Fibroblast of peridontal ligament (primary cell): Measurements from ENCODE around the gene R3HDML.
"Not testable (repeated sequence)": the region's sequence is repeated elsewhere in the genome, so short reads cannot be mapped to it uniquely, and the experiment has no call there.

Source experiments
- DNase-seq: peaks from one replicate; pipeline ENCODE4 v3.0.0-alpha.2; 2010; ENCODE audit errors: extremely low read depth

R3HDML gene

GRCh38 chr20:44328428-44328827 lies 8.4 kb upstream of the R3HDML start:
- DNase-seq = no peak

DNA sequence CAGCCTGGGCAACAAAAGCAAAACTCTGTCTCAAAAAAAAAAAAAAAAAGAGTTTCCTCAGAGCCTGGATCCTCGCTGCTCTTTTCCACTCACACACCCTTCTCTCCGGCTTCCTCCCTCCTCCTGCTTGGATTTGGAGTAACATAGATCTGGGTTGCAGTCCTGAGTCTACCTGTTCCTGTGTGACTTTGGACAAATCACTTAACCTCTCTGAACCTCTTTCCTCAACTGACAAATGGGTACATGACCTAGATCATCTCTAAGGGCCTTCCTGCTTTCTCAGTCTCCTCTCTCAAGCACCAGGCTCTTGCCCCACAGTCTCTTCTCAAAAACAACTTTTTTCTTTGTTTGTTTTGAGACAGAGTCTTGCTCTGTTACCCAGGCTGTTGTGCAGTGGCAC lies 5.6 kb upstream of the R3HDML start:
- no peak for DNase-seq

GRCh38 chr20:44334306-44334705 lies 2.5 kb upstream of the R3HDML start:
- no peak for DNase-seq

- DNase-seq = no peak
These were observed 2.1 kb upstream of the R3HDML start for GRCh38 chr20:44334709-44335108.

- no peak for DNase-seq
These were observed 1.2 kb upstream of the R3HDML start for GRCh38 chr20:44335675-44336074.

DNA sequence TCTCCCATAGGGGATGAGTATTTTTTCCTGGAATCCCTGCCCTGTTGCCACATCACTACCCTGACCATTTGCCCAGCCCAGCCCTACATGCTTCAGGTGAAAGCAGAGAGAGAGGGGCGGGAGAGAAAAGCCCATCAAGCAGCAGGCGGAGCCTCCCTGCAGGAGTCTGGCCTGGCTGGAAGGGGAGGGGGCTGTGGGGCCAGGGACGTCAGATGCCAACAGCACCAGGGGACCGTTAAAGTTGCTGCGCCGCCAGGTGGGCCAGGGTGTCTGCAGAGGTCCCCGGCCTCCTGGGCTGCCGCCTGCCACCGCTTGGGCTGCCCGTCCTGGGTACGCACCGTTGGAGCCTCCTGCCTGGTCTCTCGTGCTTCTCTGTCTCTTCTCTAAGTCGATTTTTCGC lies 757 bp upstream of the R3HDML start:
- no peak for DNase-seq

GRCh38 chr20:44342248-44342647 lies 5.4 kb downstream of the R3HDML start:
- no peak for DNase-seq

DNA sequence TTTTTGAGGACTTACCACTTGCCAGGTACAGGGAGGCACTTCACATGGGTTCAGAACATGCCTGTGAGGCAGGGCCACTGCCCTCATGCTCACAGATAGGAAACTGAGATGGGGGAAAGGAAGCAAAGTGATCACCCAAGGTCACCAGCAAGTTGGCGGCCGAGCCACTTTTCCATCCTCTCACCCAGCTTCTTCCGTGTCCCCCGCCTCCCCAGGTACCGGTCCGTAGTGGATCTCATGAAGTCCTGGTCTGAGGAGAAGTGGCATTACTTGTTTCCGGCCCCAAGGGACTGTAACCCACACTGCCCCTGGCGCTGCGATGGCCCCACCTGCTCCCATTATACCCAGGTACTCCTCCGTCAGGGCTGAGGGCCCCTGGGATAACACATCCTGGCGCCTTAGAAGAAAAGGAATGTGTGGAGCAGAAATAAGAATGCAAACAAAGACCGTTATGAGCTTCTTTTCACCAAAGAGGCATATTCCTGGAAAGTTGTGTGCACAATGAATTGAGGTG lies 6.4 kb downstream of the R3HDML start:
- DNase-seq = no peak

DNA sequence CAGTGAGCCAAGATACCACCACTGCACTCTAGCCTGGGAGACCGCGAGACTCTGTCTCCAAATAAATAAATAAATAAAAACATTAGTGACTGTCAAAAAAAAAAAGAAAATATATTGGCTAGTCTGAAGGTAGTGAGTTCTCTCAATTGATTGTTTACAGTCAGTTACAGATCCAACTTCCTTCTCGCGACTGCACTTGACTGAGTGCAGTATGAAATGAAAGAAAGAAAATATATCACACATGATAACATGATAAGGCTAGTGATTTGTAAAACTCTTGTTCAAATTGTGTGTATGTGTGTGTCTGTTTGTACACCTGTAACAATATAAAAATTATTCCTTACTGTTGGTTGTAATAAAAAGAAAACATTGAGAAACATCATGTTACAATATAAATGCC lies 7.9 kb downstream of the R3HDML start:
- no peak for DNase-seq

- DNase-seq = no peak
These were observed 8.3 kb downstream of the R3HDML start for GRCh38 chr20:44345147-44345546.

DNA sequence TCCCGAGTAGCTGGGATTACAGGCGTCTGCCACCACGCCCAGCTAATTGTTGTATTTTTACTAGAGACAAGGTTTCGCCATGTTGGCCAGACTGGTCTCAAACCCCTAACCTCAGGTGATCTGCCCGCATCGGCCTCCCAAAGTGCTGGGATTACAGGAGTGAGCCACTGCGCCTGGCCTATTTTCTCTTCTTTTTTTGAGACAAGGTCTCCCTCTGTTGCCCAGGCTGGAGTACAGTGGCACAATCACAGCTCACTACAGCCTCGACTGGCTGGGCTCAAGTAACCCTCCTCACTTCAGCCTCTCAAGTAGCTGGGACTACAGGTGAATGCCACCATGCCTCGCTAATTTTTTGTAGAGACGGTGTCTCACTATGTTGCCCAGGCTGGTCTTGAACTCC lies 9.1 kb downstream of the R3HDML start:
- not testable (repeated sequence) for DNase-seq

GRCh38 chr20:44348168-44348659 lies 11.4 kb downstream of the R3HDML start:
- no peak for DNase-seq

GRCh38 chr20:44349349-44349748 lies 12.5 kb downstream of the R3HDML start:
- DNase-seq = no peak

- no peak for DNase-seq
These were observed 13.7 kb downstream of the R3HDML start for GRCh38 chr20:44350567-44350966.

DNA sequence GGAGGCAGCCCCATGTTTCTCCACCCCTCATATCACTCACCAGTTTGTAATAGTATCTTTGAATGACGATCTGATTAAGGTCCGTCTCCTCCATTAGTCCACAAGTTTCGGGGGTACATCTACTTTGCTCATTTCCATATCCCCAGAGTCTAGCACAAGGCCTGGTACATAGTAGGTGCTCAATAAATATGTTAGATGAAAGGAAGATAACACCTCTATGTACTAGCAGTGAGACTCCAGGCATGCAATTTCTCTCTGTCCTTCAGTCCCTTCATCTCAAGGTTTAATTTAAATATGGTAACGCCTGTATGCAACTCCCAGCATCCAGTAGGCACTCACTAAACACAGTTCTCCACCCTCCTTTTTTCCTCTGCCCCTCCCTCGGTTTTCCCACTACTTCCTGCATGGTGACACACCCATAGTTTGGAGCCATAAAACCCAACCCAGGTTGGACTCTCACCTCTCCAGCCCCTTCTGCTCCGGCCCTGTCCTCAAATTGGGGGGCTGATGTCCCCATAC lies 18.2 kb downstream of the R3HDML start:
- no peak for DNase-seq

- DNase-seq = no peak
These were observed 18.9 kb downstream of the R3HDML start, which contains the start of gene HNF4A for GRCh38 chr20:44355498-44356352. HNF4A (plus strand) TSS chr20:44355699; CDS start chr20:44355805, 106 bp downstream.

DNA sequence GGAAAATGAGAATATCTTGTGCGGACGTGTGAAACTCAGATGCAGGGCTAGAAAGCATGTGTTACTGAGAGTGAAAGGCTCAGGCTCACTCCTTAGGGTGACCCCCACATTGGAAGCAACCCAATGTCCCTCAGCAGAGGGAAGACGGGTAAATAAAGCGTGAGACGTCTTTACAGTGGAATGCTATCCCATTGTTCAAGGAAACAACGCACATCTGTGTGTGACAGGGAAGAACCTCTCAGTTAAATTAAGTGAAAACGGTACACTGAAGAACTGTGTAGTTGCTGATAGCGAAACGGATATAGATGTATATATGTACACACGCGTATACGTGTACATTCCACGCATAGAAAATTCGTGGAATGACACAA lies 19.5 kb downstream of the R3HDML start:
- DNase-seq = no peak

DNA sequence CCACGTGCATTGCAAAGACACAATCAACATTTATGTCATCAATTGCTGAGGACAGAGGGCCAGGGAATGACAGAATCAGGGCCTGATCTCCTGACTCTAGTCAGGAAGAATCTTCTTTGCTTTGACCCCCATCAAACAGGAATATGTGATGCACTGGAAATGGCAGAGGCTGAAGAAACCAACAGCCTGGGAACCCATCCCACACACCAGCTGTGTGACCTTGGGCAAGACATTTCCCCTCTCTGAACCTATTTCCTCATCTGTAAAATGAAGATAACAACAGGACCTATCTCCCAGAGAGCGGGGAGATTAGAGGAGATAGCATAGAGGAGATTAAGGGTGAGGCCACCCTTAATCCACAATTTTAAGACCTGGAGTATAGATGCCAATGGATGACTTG lies 20.2 kb downstream of the R3HDML start:
- no peak for DNase-seq

- no peak for DNase-seq
These were observed 20.8 kb downstream of the R3HDML start for GRCh38 chr20:44357555-44358125.

DNA sequence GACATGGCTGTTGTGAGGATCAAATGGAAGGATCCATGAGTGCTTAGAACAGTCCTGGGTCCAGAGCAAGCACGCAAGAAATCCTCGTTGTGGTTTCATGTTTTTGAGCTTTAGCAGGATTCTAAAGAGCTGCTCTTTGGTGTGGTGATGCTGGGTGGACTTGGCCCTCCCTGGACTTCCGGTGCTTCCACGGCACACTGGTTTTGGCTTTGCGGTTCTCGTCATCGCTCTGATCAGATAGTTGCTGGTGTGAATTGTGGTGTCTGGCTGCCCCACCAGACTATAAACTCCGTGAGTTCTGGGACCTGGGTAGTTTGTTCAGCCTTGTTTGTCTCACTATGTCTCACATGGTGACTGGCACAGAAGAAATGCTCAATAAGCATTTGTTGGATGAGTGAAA lies 21.9 kb downstream of the R3HDML start:
- no peak for DNase-seq

- no peak for DNase-seq
These were observed 23.4 kb downstream of the R3HDML start for GRCh38 chr20:44360221-44360620.

DNA sequence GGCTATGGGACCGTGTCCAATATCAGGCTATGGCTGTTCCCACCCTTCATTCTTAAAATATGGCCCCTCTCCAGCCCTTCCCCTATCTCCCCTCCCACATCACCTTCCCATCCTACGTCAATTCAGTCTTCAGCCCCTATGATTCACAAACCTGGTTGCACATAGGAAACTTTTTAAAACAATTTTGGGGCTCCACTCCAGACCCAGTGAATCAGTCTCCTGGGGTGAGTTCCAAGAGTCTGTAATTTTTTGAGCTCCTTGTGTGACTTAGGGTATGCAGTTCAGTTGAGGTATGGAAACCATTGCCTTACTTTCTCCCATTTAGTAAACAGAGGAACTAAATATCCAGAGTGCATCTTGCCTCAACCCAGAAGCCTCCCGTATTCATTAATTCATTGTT lies 24.2 kb downstream of the R3HDML start:
- DNase-seq = peak; percentile 33

GRCh38 chr20:44362466-44362940 lies 25.7 kb downstream of the R3HDML start:
- no peak for DNase-seq
